Measurements from ENCODE around the gene TNFAIP2.

Gene TNFAIP2

GRCh38 chr14:103131580-103131979 lies 8.3 kb downstream of the TNFAIP2 start:
- DNase-seq (ENCODE audit: low read depth), result no peak
- H3K4me3 ChIP-seq (ENCODE audit: low read length), result no peak overlapping the region
- TF ChIP-seq CTCF (conservative IDR thresholded peaks at IDR 0.05; ENCODE audit: low read depth, low read length), result no peak

- H3K4me3 ChIP-seq (ENCODE audit: low read length), result no peak overlapping the region
- TF ChIP-seq CTCF (conservative IDR thresholded peaks at IDR 0.05; ENCODE audit: low read depth, low read length), result no peak
- DNase-seq (ENCODE audit: low read depth), result no peak
Measured at GRCh38 chr14:103132381-103133209, 9.3 kb downstream of the TNFAIP2 start.

- TF ChIP-seq CTCF (conservative IDR thresholded peaks at IDR 0.05; ENCODE audit: low read depth, low read length), result no peak
- H3K4me3 ChIP-seq (ENCODE audit: low read length), result no peak overlapping the region
Measured at GRCh38 chr14:103133210-103134140, 10.2 kb downstream of the TNFAIP2 start.

GRCh38 chr14:103134405-103134804 lies 11.1 kb downstream of the TNFAIP2 start:
- H3K4me3 ChIP-seq (ENCODE audit: low read length), result no peak overlapping the region
- DNase-seq (ENCODE audit: low read depth), result no peak
- no peak for TF ChIP-seq CTCF (conservative IDR thresholded peaks at IDR 0.05; ENCODE audit: low read depth, low read length)

More at GRCh38 chr14:103133210-103134140, 10.2 kb downstream of the TNFAIP2 start:
- no peak for DNase-seq (ENCODE audit: low read depth)

GRCh38 chr14:103134919-103135318 lies 11.7 kb downstream of the TNFAIP2 start:
- no peak overlapping the region for H3K4me3 ChIP-seq (ENCODE audit: low read length)
- DNase-seq (ENCODE audit: low read depth), result no peak
- TF ChIP-seq CTCF (conservative IDR thresholded peaks at IDR 0.05; ENCODE audit: low read depth, low read length), result no peak

GRCh38 chr14:103135333-103136260 lies 12.3 kb downstream of the TNFAIP2 start:
- no peak for DNase-seq (ENCODE audit: low read depth)
- H3K4me3 ChIP-seq (ENCODE audit: low read length), result no peak overlapping the region
- no peak for TF ChIP-seq CTCF (conservative IDR thresholded peaks at IDR 0.05; ENCODE audit: low read depth, low read length)
